NCI-H2029 treated with DMSO at 0.1 percent for 48 hours (cell line): ENCODE data around the gene RHAG.
"Not testable (repeated sequence)": the region's sequence is repeated elsewhere in the genome, so short reads cannot be mapped to it uniquely, and the experiment has no call there.

Experiments used
- DNase-seq: peaks from one replicate; lab custom pipeline; 2025; lab: John Stamatoyannopoulos, UW

The RHAG gene

GRCh38 chr6:49636713-49637349 lies at the start of gene RHAG:
Gene RHAG, minus strand, starts transcription at chr6:49636839. Its CDS starts 27 bp downstream, at chr6:49636812.
- no peak for DNase-seq

GRCh38 chr6:49676671-49677281 lies 40.1 kb upstream of the RHAG start:
- no peak for DNase-seq

DNA sequence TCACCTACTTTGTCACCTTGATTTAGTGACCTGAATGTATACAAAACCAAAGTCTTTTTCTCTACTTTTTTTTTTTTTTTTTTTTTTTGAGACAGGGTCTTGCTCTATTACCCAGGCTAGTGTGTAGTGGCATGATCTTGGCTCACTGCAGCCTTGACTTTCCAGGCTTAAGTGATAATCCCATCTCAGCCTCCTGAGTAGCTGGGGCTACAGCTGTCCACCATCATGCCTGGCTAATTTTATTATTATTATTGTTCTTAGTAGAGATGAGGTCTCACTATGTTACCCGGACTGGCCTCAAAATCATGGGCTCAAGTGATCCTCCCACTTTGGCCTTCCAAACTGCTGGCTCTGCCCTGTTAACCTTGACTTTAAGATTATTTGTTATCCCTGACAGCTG lies 39.2 kb upstream of the RHAG start:
- no peak for DNase-seq

DNA sequence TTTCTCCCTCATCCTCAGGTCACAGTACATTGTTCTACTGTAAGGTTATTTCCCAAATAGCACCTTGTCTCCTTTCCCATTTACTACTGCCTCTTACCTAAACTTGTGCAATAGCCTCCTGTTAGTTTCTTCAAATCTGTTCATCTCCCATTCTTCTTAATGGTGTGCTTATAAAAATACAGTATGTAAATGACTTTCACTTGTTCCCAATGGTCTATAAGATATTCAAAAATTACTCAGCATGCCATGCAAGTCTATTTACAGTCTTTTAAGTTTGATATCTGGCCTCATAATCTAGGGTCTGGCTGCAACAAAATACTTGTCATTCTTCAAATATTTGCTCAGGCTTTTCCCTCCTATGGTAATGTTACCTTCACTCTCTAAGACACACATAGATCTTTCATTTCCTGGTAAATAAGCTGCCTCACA lies 31.5 kb upstream of the RHAG start:
- peak; percentile 4 for DNase-seq

GRCh38 chr6:49666930-49667757 lies 30.5 kb upstream of the RHAG start:
- DNase-seq: no peak

- DNase-seq: no peak
Measured at GRCh38 chr6:49666480-49666879, 29.8 kb upstream of the RHAG start.

GRCh38 chr6:49664817-49665216 lies 28.2 kb upstream of the RHAG start:
- DNase-seq: no peak

GRCh38 chr6:49664054-49664453 lies 27.4 kb upstream of the RHAG start:
- not testable (repeated sequence) for DNase-seq

GRCh38 chr6:49662892-49663261 lies 26.2 kb upstream of the RHAG start:
- DNase-seq: no peak

- DNase-seq: no peak
Measured at GRCh38 chr6:49662231-49662891, 25.7 kb upstream of the RHAG start.

GRCh38 chr6:49653942-49654341 lies 17.3 kb upstream of the RHAG start:
- DNase-seq: no peak

DNA sequence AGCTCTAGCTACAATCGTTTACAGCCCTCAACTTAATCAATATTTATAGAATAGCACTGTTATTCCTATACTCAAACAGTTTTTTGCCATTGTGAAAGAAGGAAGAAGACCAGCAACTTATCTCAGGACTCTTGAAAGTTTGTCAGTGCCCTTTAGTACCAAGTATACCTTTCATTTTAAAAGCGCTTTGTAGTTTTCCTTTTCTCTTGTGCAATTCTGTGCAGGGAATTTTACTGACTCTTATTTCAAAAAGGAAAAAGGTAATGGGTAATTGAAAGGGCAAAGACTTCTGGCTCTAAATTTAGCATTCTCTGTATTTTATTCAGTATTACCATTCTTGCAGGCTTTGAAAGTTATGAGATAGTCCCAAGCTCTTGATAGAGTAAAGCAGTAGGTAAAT lies 16.8 kb upstream of the RHAG start:
- DNase-seq: no peak

DNA sequence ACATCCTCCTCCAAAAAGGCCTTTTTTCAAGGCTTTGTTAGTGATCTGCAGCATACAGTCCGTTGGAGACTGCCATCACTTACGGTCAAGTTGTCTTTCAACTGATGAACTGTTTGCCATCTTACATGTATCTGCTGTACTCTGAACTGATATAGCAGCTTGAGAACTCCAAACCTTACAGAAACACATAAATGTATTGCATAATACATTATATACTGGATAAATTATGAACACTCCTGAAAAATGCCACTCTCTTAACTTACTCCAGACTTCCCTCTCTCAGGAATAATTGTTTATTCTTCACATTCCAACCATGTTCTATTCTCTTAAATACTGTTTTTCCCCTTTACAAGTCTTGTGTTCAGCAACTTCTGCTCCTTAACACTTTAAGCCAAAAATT lies 14.6 kb upstream of the RHAG start:
- no peak for DNase-seq

- no peak for DNase-seq
Measured at GRCh38 chr6:49649988-49650387, 13.3 kb upstream of the RHAG start.

- no peak for DNase-seq
Measured at GRCh38 chr6:49648036-49648435, 11.4 kb upstream of the RHAG start.

- DNase-seq: no peak
Measured at GRCh38 chr6:49647476-49647875, 10.8 kb upstream of the RHAG start.

GRCh38 chr6:49646942-49647341 lies 10.3 kb upstream of the RHAG start:
- no peak for DNase-seq

GRCh38 chr6:49646130-49646824 lies 9.6 kb upstream of the RHAG start:
- no peak for DNase-seq

- no peak for DNase-seq
Measured at GRCh38 chr6:49645139-49645538, 8.5 kb upstream of the RHAG start.

DNA sequence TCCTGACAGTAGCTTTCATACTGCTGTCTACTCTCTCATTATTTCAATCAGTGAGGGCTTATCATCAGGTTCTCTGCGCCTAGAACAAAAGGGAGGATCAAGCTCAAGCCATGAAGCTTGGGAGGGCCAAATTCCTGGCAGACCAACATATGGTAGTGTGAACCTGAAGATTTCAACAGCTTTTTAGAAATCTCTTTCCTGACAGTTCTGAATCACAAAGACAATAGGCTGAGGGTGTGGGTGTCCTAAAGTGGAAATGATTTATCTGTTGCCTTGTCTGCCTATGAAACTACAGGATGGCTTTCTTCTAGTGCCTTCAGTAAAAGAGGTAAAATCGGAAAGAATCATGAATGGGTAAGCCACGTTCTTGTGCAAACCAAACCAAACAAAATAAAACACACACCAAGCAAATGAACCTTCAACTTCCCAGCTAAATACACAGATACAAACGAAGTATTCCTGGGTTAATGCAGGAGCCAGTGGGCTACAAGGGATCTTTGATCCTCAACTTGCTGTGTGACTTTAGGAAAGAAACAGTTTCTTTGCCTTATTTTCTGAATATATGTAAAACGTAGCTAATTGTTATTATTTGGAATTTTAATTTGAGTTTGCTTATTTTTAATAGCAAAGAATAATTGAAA lies 2.7 kb upstream of the RHAG start:
- no peak for DNase-seq

- no peak for DNase-seq
Measured at GRCh38 chr6:49637350-49637731, 702 bp upstream of the RHAG start.
